ENCODE data around the gene IGLL1.

- TF ChIP-seq SIN3A (IDR thresholded peaks at IDR 0.05; ENCODE audit: borderline replicate concordance, insufficient read depth, low read depth, low read length) (no peak), CTCF (IDR thresholded peaks at IDR 0.05) (no peak)
Observed at GRCh38 chr22:23581260-23581650, 1.2 kb upstream of the IGLL1 start.

Data from Panc1 (cell line).